ENCODE measurements around the gene NUP107. TPM values are rescaled to one million over a fixed set of nuclear protein-coding genes. Genes with fewer than 3 reads are reported as not detected.

NUP107 gene
- polyA plus RNA-seq, 1 donor, result 38.2 TPM

Other genes with a start within 250 kb of the NUP107 start
- 98.0 TPM for gene RAP1B, start 76.1 kb upstream of the NUP107 start, polyA plus RNA-seq (ENCODE audit: insufficient read length)
- 19.2 TPM for gene SLC35E3, start 59.2 kb downstream of the NUP107 start, polyA plus RNA-seq (ENCODE audit: insufficient read length)
- gene MDM2, start 121.2 kb downstream of the NUP107 start, polyA plus RNA-seq (ENCODE audit: insufficient read length), result 40.9 TPM
- 2.5 TPM for gene CPM, start 246.2 kb downstream of the NUP107 start, polyA plus RNA-seq (ENCODE audit: insufficient read length)